Progenitor cell of endocrine pancreas (in vitro differentiated cells): ENCODE data around the gene DUSP22. TPM values are rescaled to one million over a fixed set of nuclear protein-coding genes. Genes with fewer than 3 reads are reported as not detected.
"Not testable (repeated sequence)": the region's sequence is repeated elsewhere in the genome, so short reads cannot be mapped to it uniquely, and the experiment has no call there.

Experiments used
- DNase-seq: peaks from one replicate; pipeline ENCODE4 v3.0.0; 2021; ENCODE audit warnings: low spot score; ENCODE audit not compliant: unreplicated experiment
- H3K27ac Mint-ChIP-seq: 2 replicates; pipeline ENCODE4 v1.8.0; 2021; ENCODE audit warnings: mild to moderate bottlenecking, moderate library complexity, mixed read lengths
- H3K27me3 Mint-ChIP-seq: 2 replicates; pipeline ENCODE4 v1.8.0; 2021; ENCODE audit warnings: mixed read lengths
- H3K36me3 Mint-ChIP-seq: 2 replicates; pipeline ENCODE4 v1.8.0; 2022; ENCODE audit warnings: mixed read lengths; ENCODE audit not compliant: insufficient read depth
- H3K4me1 Mint-ChIP-seq: 2 replicates; pipeline ENCODE4 v1.8.0; 2021; ENCODE audit warnings: low read depth, mixed read lengths
- H3K4me3 Mint-ChIP-seq: 2 replicates; pipeline ENCODE4 v1.8.0; 2021; ENCODE audit warnings: low read depth, mild to moderate bottlenecking, moderate library complexity, mixed read lengths
- H3K9me3 Mint-ChIP-seq: 2 replicates; pipeline ENCODE4 v1.8.0; 2021; ENCODE audit warnings: low read depth, mixed read lengths
- CTCF ChIP-seq: fragments of 200-600 bp; sonication (generic); IDR thresholded peaks from one replicate; pipeline ENCODE4 v1.5.0; 2021; ENCODE audit warnings: antibody characterized with exemption, mild to moderate bottlenecking; ENCODE audit not compliant: unreplicated experiment
- total RNA-seq: library from RNA; stranded (reverse); gene quantifications from 2 replicates; pipeline ENCODE4 v1.2.1, GENCODE V29; 2021

The DUSP22 gene
- total RNA-seq, 1 donor from 2014 or later = 40.4 TPM

- Mint-ChIP-seq H3K36me3 (no peaks in the 10 kb centered on the region), H3K9me3 (peaks cover 4% of the 10 kb centered on the region)
- no peak for TF ChIP-seq CTCF
These were observed 7.8 kb upstream of the DUSP22 start for GRCh38 chr6:284486-284885.

DNA sequence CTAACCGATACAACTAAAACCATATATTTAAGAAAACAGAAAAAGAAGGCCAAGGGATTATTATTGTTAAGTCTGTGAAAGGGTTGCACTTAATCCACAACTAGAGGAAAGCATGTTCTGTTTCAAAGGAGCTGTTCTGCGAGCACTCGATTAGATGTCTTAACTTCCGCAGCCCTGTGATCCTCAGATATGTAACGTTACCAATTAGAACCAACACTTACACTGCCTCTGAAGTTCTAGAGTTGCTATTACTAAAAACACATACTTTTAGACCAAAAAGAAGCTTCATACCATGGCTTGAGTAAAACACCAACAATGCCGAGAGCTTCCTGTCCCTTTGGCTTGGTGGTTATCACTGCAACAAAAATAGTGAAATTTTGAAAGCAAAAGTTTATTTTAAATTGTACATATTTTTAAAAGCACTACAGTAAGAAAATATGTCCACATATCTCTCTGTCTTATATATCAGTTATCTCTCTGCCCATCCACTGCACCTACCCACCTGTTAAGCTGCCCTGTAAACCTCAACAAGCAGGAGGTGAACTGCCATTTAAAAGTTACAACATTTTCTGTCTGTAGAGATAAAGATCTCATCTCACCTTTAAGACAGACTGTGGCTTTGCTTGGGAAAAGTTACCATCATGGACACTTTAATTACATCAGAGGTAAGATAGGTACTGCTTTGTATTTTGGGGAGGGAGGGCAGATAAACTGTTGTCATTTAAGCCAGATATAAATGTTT, 7.1 kb upstream of the DUSP22 start:
- Mint-ChIP-seq H3K9me3 (peaks cover 4% of the 10 kb centered on the region), H3K4me1 (no peaks in the 10 kb centered on the region), H3K4me3 (no peak overlapping the region), H3K27me3 (peaks cover 18% of the 10 kb centered on the region), H3K36me3 (no peaks in the 10 kb centered on the region), H3K27ac (no peak overlapping the region)
- TF ChIP-seq CTCF = no peak
- DNase-seq = no peak

More at GRCh38 chr6:284486-284885, 7.8 kb upstream of the DUSP22 start:
- no peak overlapping the region for H3K4me3 Mint-ChIP-seq
- DNase-seq = no peak
- no peak overlapping the region for H3K27ac Mint-ChIP-seq
- H3K27me3 Mint-ChIP-seq = peaks cover 18% of the 10 kb centered on the region
- H3K4me1 Mint-ChIP-seq = no peaks in the 10 kb centered on the region

GRCh38 chr6:285902-286301, 6.4 kb upstream of the DUSP22 start:
- not testable (repeated sequence) for DNase-seq, H3K4me1 Mint-ChIP-seq, H3K27ac Mint-ChIP-seq, H3K36me3 Mint-ChIP-seq, H3K9me3 Mint-ChIP-seq, H3K4me3 Mint-ChIP-seq
- H3K27me3 Mint-ChIP-seq = peaks cover 18% of the 10 kb centered on the region

DNA sequence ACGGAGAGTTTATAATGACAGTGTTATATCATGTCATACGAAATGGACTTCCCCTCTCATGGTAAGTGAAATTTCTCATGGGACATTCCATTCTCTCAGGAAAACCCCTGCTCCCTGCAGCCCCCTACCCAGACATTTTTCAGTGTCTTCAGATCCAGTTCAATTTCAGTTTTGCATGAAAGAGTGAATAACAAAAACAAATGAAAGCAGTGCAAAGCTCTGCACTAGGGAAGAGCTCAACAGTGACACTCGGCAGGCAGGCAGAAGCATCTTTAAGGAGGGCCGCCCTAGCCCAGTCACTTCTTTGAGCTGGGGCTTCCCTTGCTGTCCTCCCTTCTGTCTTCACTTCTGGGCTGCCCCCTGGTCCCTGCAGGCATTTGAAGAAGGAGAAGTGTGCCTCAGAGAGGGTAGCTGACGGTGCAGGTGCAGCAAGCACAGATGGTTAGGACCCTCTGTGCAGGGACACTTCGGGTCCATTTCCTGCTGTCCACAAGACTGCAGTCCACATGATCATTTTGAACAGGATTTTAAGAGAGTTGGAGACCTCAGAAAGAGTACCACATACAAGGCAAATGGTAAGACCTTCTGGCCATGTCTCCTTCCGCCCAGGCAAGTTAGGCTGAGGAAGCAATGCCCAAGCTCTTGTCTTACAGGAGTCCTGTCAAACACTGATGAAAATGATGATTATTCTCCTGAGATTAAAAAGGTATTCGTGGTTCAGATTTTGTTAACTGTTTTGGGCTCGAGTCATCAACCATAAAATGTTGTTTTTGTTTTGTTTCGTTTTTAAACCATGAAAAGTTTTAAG, 5.4 kb upstream of the DUSP22 start:
- no peak overlapping the region for H3K27ac Mint-ChIP-seq
- peaks cover 8% of the 10 kb centered on the region for H3K4me1 Mint-ChIP-seq
- peaks cover 4% of the 10 kb centered on the region for H3K9me3 Mint-ChIP-seq
- no peak for TF ChIP-seq CTCF
- H3K36me3 Mint-ChIP-seq = no peaks in the 10 kb centered on the region
- H3K4me3 Mint-ChIP-seq = no peak overlapping the region
- H3K27me3 Mint-ChIP-seq = peaks cover 18% of the 10 kb centered on the region
- DNase-seq = no peak

DNA sequence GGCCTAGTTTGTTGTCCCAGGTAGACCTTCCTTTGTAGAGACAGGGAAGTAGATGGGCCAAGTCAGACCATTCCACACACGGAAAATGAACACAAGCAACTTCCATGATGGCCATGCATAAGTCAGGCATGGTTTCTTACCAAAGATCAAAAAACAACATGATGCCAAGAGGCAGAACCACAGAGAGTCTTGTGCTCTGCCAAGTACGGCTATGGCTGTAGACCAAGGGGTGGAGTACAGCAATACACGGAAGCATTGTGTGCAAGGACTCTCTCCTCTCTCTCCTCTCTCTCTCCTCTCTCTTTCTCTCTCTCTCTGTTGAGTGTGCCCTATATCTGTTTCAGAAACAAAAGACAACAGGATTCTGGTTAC, 4.8 kb upstream of the DUSP22 start:
- peaks cover 18% of the 10 kb centered on the region for H3K27me3 Mint-ChIP-seq
- no peak overlapping the region for H3K4me3 Mint-ChIP-seq
- no peak for TF ChIP-seq CTCF
- no peak for DNase-seq
- no peak overlapping the region for H3K27ac Mint-ChIP-seq
- H3K36me3 Mint-ChIP-seq = no peaks in the 10 kb centered on the region
- H3K4me1 Mint-ChIP-seq = peaks cover 8% of the 10 kb centered on the region
- H3K9me3 Mint-ChIP-seq = peaks cover 4% of the 10 kb centered on the region

DNA sequence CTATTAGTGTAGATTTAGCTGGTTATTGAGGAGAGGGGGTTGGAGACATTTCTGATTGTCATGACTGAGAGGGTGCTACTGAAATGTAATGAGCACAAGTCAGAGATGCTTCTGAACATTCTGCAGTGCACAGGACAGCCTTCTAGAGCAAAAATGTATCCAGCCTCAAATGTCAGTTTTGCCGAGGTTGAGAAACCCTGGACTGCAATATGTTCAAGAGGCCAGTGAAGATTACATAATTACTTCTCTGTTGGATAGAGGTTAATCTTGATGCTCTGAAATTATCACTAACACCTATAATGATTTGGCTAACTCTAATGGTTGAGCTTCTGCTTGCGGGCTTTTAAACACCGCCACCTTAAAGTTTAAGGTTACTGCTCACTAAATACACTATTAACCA, 3.4 kb upstream of the DUSP22 start:
- no peak overlapping the region for H3K27ac Mint-ChIP-seq
- peaks cover 8% of the 10 kb centered on the region for H3K9me3 Mint-ChIP-seq
- no peak for DNase-seq
- H3K4me3 Mint-ChIP-seq = no peak overlapping the region
- H3K27me3 Mint-ChIP-seq = peaks cover 12% of the 10 kb centered on the region
- peaks cover 15% of the 10 kb centered on the region for H3K4me1 Mint-ChIP-seq
- H3K36me3 Mint-ChIP-seq = no peaks in the 10 kb centered on the region
- TF ChIP-seq CTCF = no peak
